Medulla oblongata (tissue), 1 donor: ENCODE results near the gene ANKRD10.

ENCODE experiments used
- DNase-seq: peaks from one replicate; pipeline ENCODE4 v3.0.0-alpha.2; 2015; ENCODE audit errors: extremely low spot score

Gene ANKRD10

DNA sequence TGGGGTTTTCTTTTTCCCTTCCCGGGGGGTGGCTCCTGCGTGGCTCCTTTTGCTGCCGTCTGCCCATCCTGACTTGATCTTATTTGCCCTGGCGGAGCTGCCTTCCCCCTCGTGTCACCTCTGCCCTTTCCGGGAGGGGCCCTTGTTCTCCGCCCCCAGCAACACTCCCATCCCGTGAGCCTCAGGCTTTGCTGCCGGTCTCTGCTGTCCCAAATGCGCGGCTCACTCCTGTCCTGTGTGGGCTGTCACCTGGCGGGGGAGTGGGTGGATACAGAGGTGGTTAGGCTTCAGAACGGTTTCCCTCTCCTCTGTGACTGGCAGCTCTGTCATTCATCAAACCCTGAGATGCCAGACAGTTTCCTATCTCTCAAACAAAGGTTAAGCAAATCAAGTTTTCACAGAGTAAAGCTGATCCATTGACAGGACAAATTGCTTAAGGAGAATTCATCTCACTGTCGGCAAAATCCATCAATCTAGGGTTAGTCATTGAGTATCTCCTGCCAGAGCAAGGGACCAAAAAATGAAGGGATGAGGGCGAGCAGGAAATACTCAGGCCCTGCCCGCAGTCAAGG lies 84.0 kb downstream of the ANKRD10 start:
- DNase-seq, result no peak

DNA sequence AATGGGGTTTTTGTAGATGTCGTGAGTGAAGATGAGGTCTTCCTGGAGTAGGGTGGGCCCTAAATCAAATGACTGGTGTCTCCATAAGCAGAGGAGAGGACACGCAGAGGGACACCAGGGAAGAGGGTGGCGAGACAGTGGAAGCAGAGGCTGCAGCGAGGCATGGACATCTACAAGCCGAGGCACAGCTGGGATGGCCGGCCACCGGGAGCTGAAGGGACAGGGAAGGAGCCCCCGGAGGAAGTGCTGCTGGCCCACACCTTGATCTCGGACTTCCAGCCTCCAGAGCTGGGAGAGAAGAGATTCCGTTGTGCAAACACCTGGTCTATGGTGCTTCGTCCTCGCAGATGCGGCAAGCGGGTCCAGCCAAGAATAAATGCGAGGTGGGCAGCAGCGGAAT lies 84.5 kb downstream of the ANKRD10 start:
- no peak for DNase-seq

DNA sequence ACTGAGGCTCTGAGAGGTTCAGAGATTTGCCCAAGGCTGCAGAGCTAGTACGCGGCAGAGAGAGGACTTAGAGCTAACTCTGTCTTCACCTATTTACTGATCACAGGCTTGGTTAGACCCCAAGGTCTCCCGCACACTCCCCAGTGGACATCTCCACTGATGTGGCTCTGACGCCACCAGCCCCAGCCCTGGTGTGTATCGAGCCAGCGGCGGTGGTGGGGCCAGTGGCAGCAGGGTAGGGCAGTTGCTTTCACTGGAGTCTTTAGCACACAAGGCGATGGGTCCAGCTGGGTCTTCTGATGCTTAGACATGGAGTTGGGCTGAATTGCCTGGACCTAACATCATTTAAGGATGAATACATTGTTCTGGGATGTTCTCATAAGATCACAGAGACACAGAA lies 85.4 kb downstream of the ANKRD10 start:
- no peak for DNase-seq

DNA sequence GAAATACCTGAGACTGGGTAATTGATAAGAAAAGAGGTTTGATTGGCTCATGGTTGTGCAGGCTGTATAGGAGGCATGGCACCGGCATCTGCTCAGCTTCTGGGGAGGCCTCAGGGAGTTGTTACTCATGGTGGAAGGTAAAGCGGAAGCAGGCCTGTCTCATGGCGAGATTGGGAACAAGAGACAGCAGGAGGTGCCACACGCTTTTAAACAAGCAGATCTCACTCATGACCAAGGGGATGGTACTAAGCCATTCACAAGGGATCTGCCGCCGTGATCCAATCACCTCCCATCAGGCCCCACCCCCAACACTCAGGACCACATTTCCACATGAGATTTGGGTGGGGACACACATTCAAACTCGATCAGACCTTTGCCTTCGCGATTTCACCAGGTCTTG lies 86.2 kb downstream of the ANKRD10 start:
- DNase-seq, result no peak
